K562 (cell line): Measurements from ENCODE around the gene ZC3H12A. TPM values are rescaled to one million over a fixed set of nuclear protein-coding genes. Genes with fewer than 3 reads are reported as not detected.

Experiments used
- BACH1 ChIP-seq: fragments of 200-800 bp; sonication (Bioruptor generic); IDR thresholded peaks from 2 replicates; pipeline ENCODE4 v1.6.1; 2016; ENCODE audit warnings: missing genetic modification characterization, missing compliant biosample characterization
- C11orf30 ChIP-seq: fragments of 450-650 bp; IDR thresholded peaks from 2 replicates; pipeline ENCODE4 v1.6.1; 2016; ENCODE audit warnings: low read depth, mild to moderate bottlenecking
- EGR1 ChIP-seq: fragments of 450-650 bp; conservative IDR thresholded peaks from 2 replicates; pipeline ENCODE4 v1.6.1; 2017; ENCODE audit warnings: mild to moderate bottlenecking
- ETV6 ChIP-seq, 3 experiments: fragments of 150-350 bp in 1 of 3; sonication (generic) in 1 of 3; formaldehyde crosslinking in 1 of 3; IDR thresholded peaks; 2 replicates each; pipeline versions ENCODE4 v1.6.1 to v1.8.0; 2014 to 2022; ENCODE audit warnings: borderline replicate concordance in 2 of 3, low read depth in 2 of 3, antibody characterized with exemption in 1 of 3, low read length in 1 of 3, mild to moderate bottlenecking in 1 of 3, missing genetic modification reagents in 1 of 3
- HDAC8 ChIP-seq: fragments of 450-650 bp; IDR thresholded peaks from 2 replicates; pipeline ENCODE4 v1.6.1; 2016; ENCODE audit warnings: mild to moderate bottlenecking, missing genetic modification characterization, moderate library complexity, missing compliant biosample characterization
- HIVEP1 ChIP-seq: fragments of 250-450 bp; sonication (Bioruptor Pico); IDR thresholded peaks from 2 replicates; pipeline ENCODE4 v1.4.0; 2020; ENCODE audit warnings: mild to moderate bottlenecking
- HNRNPL ChIP-seq: fragments of 200-400 bp; formaldehyde crosslinking; IDR thresholded peaks from 2 replicates; pipeline ENCODE4 v1.6.1; 2017; ENCODE audit warnings: low read depth, mild to moderate bottlenecking, low read length
- HNRNPLL ChIP-seq: fragments of 200-400 bp; formaldehyde crosslinking; IDR thresholded peaks from 2 replicates; pipeline ENCODE4 v1.6.1; 2017; ENCODE audit warnings: low read length, low read depth, mild to moderate bottlenecking; ENCODE audit not compliant: poor library complexity, severe bottlenecking
- KAT2B ChIP-seq: IDR thresholded peaks from one replicate; pipeline ENCODE4 v1.6.1; 2012; ENCODE audit warnings: low read depth, mild to moderate bottlenecking, control low read depth, inconsistent platforms, low read length, moderate library complexity
- KDM5B ChIP-seq: fragments of 200-600 bp; sonication (generic); IDR thresholded peaks from 2 replicates; pipeline ENCODE4 v1.6.1; 2012; ENCODE audit warnings: low read depth, mild to moderate bottlenecking, moderate library complexity, low read length, control low read depth, inconsistent platforms; ENCODE audit not compliant: insufficient replicate concordance
- MIER1 ChIP-seq: fragments of 450-650 bp; IDR thresholded peaks from 2 replicates; pipeline ENCODE4 v1.6.1; 2016; ENCODE audit warnings: antibody characterized with exemption, mild to moderate bottlenecking, low read depth
- NONO ChIP-seq, 2 experiments: fragments of 200-400 bp in 1 of 2; fragments of 450-650 bp in 1 of 2; formaldehyde crosslinking in 1 of 2; IDR thresholded peaks; 2 replicates each; pipeline ENCODE4 v1.6.1; 2017; ENCODE audit warnings: low read depth in 2 of 2, mild to moderate bottlenecking in 2 of 2, moderate library complexity in 2 of 2, low read length in 1 of 2
- PCBP1 ChIP-seq: fragments of 200-400 bp; formaldehyde crosslinking; IDR thresholded peaks from 2 replicates; pipeline ENCODE4 v1.6.1; 2018; ENCODE audit warnings: mild to moderate bottlenecking, low read depth, low read length; ENCODE audit not compliant: poor library complexity, severe bottlenecking
- POLR2AphosphoS5 ChIP-seq: IDR thresholded peaks from 2 replicates; pipeline ENCODE4 v1.6.1; 2011; ENCODE audit warnings: mild to moderate bottlenecking, low read depth, low read length, moderate library complexity; ENCODE audit not compliant: control insufficient read depth, insufficient read depth
- RNF2 ChIP-seq: sonication (generic); IDR thresholded peaks from 2 replicates; pipeline ENCODE4 v1.6.1; 2016
- THRAP3 ChIP-seq: fragments of 450-650 bp; IDR thresholded peaks from 2 replicates; pipeline ENCODE4 v1.6.1; 2016; ENCODE audit warnings: mild to moderate bottlenecking, inconsistent platforms, borderline replicate concordance
- ZNF134 ChIP-seq: fragments of 250-450 bp; sonication (Bioruptor Pico); conservative IDR thresholded peaks from 2 replicates; pipeline ENCODE4 v1.4.0; 2020
- ZNF143 ChIP-seq: sonication (generic); formaldehyde crosslinking; IDR thresholded peaks from 2 replicates; pipeline ENCODE4 v1.9.0; 2022; ENCODE audit warnings: mild to moderate bottlenecking, missing genetic modification reagents
- ZNF431 ChIP-seq: sonication (generic); formaldehyde crosslinking; IDR thresholded peaks from 2 replicates; pipeline ENCODE4 v1.8.0; 2022; ENCODE audit warnings: mild to moderate bottlenecking, missing genetic modification reagents
- ZNF785 ChIP-seq: fragments of 250-450 bp; sonication (Bioruptor Pico); IDR thresholded peaks from 2 replicates; pipeline ENCODE4 v1.4.0; 2020; ENCODE audit warnings: mild to moderate bottlenecking
- polyA plus RNA-seq, 8 experiments: library from polyadenylated mRNA; depleted of rRNA in 4 of 8; stranded (reverse) in 5 of 8; unstranded in 3 of 8; fragments of >200 nt; fragmentation: Nextera tagmentation in 2 of 8; fragmentation: Illumina TruSeq in 1 of 8; extraction: Ambion mirVana in 2 of 8; extraction: Trizol in 1 of 8; gene quantifications; 2 replicates each; pipeline versions ENCODE4 v1.2.1 to v1.2.3, GENCODE V29; 2011 to 2014; ENCODE audit warnings: inconsistent platforms in 1 of 8, missing spikeins in 1 of 8
- total RNA-seq, 7 experiments: library from RNA; depleted of rRNA in 6 of 7; stranded (reverse); fragments of >200 nt in 6 of 7; fragmentation: Illumina TruSeq in 2 of 7; extraction: Trizol in 2 of 7; gene quantifications; 2 replicates each; pipeline versions ENCODE4 v1.2.1 to v1.2.3, GENCODE V29; 2011 to 2021; ENCODE audit warnings: low replicate concordance in 1 of 7
- TF ChIP-seq, protein P1 (sequence below): IDR thresholded peaks from 2 replicates; pipeline ENCODE4 v1.6.1; 2011; ENCODE audit warnings: borderline replicate concordance, low read depth, mild to moderate bottlenecking, moderate library complexity, low read length; ENCODE audit not compliant: insufficient read depth, poor library complexity, severe bottlenecking
- TF ChIP-seq, protein P2 (sequence below): fragments of 250-450 bp; sonication (Bioruptor Pico); IDR thresholded peaks from 2 replicates; pipeline ENCODE4 v1.4.0; 2020

The ZC3H12A gene
- total and polyA plus RNA-seq, 9 of the 15 experiments (the other 6 are each of a cell fraction or from before 2014, with no cell fraction given): 0.14 to 9.4 (median 6.7) TPM

DNA sequence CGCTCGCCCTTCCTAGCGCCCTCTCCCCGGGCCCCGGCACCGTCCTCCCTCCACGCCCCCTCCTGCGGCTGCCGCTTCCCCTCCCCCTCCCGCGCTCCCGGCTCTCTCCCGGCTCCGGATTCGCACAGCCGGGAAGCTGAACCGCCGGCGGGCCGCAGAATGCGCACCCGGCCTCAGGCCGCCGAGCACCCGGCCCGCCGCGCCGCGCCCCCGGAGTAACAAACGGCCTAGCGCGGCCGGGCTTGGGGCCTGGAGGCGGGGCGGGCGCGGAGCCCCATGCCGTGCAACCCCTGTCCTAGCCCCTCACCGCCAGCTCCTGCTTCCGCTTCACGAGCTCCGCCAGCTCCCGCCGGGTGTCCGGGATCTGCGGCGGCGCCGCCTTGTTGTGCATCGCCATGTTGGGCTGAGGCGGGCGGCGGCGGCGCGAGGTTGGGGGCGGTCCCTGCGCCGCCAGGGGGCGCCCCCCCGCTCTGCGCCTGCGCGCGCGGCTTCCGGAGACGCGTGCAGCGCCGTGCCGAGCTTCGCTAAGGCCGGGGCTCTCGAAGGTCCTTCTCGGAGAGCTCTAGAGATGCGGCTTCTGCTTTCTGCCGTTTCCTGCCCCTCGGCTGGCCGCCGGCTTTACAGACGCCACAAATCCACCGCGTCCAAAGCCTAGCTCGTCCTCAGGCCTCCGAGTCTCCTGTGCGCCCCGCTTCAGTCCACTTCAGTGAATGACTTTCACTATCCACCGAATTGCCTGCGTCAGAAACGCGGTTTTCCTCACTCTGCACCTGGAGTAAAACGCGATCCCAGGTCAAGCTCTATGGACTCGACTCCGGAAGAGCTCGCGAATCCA is 40.2 kb downstream of the ZC3H12A start, which contains the start of gene MEAF6 (continued):
- no peak for TF ChIP-seq ZNF134
- no peak for TF ChIP-seq MIER1
- peak; percentile 93 for TF ChIP-seq PCBP1
- TF ChIP-seq C11orf30: no peak; the same call in none of the 2 replicates
- TF ChIP-seq, protein P1, sequence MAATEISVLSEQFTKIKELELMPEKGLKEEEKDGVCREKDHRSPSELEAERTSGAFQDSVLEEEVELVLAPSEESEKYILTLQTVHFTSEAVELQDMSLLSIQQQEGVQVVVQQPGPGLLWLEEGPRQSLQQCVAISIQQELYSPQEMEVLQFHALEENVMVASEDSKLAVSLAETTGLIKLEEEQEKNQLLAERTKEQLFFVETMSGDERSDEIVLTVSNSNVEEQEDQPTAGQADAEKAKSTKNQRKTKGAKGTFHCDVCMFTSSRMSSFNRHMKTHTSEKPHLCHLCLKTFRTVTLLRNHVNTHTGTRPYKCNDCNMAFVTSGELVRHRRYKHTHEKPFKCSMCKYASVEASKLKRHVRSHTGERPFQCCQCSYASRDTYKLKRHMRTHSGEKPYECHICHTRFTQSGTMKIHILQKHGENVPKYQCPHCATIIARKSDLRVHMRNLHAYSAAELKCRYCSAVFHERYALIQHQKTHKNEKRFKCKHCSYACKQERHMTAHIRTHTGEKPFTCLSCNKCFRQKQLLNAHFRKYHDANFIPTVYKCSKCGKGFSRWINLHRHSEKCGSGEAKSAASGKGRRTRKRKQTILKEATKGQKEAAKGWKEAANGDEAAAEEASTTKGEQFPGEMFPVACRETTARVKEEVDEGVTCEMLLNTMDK: peak; percentile 100
- TF ChIP-seq HNRNPLL: peak; percentile 84
- TF ChIP-seq HNRNPL: no peak
- TF ChIP-seq POLR2AphosphoS5: peak; percentile 78
- no peak for TF ChIP-seq THRAP3
- TF ChIP-seq EGR1: no peak
- peak; percentile 87 for TF ChIP-seq KDM5B
- TF ChIP-seq HIVEP1 (CRISPR knock-in tag): no peak
- TF ChIP-seq ETV6 (IDR thresholded peaks at IDR 0.05; ENCODE audit: borderline replicate concordance in 1 of 2, low read depth in 2 of 2, low read length in 1 of 2): no peak
- TF ChIP-seq ETV6 (CRISPR knock-in tag; IDR thresholded peaks at IDR 0.05; ENCODE audit: borderline replicate concordance): 0 out of 2 replicates have a peak, but pooled peaks have one; percentile 24
- no peak for TF ChIP-seq KAT2B
- no peak for TF ChIP-seq ZNF431 (CRISPR knock-in tag)
- TF ChIP-seq ZNF143 (CRISPR knock-in tag): no peak
- no peak for TF ChIP-seq ZNF785 (CRISPR knock-in tag)
- TF ChIP-seq, protein P2, sequence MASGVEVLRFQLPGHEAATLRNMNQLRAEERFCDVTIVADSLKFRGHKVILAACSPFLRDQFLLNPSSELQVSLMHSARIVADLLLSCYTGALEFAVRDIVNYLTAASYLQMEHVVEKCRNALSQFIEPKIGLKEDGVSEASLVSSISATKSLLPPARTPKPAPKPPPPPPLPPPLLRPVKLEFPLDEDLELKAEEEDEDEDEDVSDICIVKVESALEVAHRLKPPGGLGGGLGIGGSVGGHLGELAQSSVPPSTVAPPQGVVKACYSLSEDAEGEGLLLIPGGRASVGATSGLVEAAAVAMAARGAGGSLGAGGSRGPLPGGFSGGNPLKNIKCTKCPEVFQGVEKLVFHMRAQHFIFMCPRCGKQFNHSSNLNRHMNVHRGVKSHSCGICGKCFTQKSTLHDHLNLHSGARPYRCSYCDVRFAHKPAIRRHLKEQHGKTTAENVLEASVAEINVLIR: 0 out of 2 replicates have a peak, but pooled peaks have one; percentile 45
- TF ChIP-seq BACH1 (tag): no peak
- peak; percentile 71 to 94 for TF ChIP-seq NONO (IDR thresholded peaks at IDR 0.05; ENCODE audit: low read depth in 2 of 2, low read length in 1 of 2)
- TF ChIP-seq RNF2: peak; percentile 79
- TF ChIP-seq HDAC8 (tag): peak; percentile 44; the same call in 1 of the 2 replicates
